Measurements from ENCODE around the gene SDR42E2.

GRCh38 chr16:22126037-22126558 is 36.2 kb upstream of the SDR42E2 start:
- TF ChIP-seq YY1 (IDR thresholded peaks at IDR 0.05; ENCODE audit: low read depth): no peak
- TF ChIP-seq MAX (IDR thresholded peaks at IDR 0.05; ENCODE audit: low read depth): no peak
- TF ChIP-seq CTCF (IDR thresholded peaks at IDR 0.05): no peak
- no peak for TF ChIP-seq RAD21 (IDR thresholded peaks at IDR 0.05; ENCODE audit: low read length)
- no peak for TF ChIP-seq ELF1 (IDR thresholded peaks at IDR 0.05)
- TF ChIP-seq RCOR1 (IDR thresholded peaks at IDR 0.05; ENCODE audit: low read length): no peak
- no peak for TF ChIP-seq USF1 (IDR thresholded peaks at IDR 0.05; ENCODE audit: borderline replicate concordance, low read depth)

Data from SK-N-SH (cell line).